HCT116 (cell line): ENCODE results near the gene RBM15B. TPM values are rescaled to one million over a fixed set of nuclear protein-coding genes. Genes with fewer than 3 reads are reported as not detected.

Source experiments
- CTCF ChIP-seq, 3 experiments: fragments of 200-600 bp in 1 of 3; sonication (generic) in 1 of 3; IDR thresholded peaks in 2 of 3; conservative IDR thresholded peaks in 1 of 3; 2 replicates each; pipeline ENCODE4 v1.5.1; 2012 to 2017; ENCODE audit warnings: low read depth in 2 of 3, low read length in 2 of 3, antibody characterized with exemption in 1 of 3, borderline replicate concordance in 1 of 3, control low read depth in 1 of 3, mild to moderate bottlenecking in 1 of 3, mixed read lengths in 1 of 3, mixed run types in 1 of 3, moderate library complexity in 1 of 3; ENCODE audit not compliant: insufficient read depth in 1 of 3
- EZH2 ChIP-seq: fragments of 200-600 bp; sonication (generic); IDR thresholded peaks from 2 replicates; pipeline ENCODE4 v1.6.1; 2017; ENCODE audit warnings: antibody characterized with exemption, mixed run types
- EZH2phosphoT487 ChIP-seq: fragments of 200-600 bp; IDR thresholded peaks from 2 replicates; pipeline ENCODE4 v1.6.1; 2018; ENCODE audit warnings: antibody characterized with exemption, borderline replicate concordance
- FOSL1 ChIP-seq: IDR thresholded peaks from 2 replicates; pipeline ENCODE4 v1.6.1; 2012; ENCODE audit warnings: low read depth
- MAX ChIP-seq: IDR thresholded peaks from 2 replicates; pipeline ENCODE4 v1.6.1; 2012
- POLR2A ChIP-seq: IDR thresholded peaks from 2 replicates; pipeline ENCODE4 v1.7.0; 2011; ENCODE audit warnings: borderline replicate concordance; ENCODE audit not compliant: insufficient read depth, insufficient read length; ENCODE audit errors: extremely low read depth
- SP1 ChIP-seq: IDR thresholded peaks from 2 replicates; pipeline ENCODE4 v1.6.1; 2012; ENCODE audit warnings: low read depth
- YY1 ChIP-seq: IDR thresholded peaks from 2 replicates; pipeline ENCODE4 v1.6.1; 2011; ENCODE audit warnings: low read length, low read depth, moderate library complexity, mild to moderate bottlenecking; ENCODE audit not compliant: insufficient replicate concordance; ENCODE audit errors: extremely low read depth
- ZBTB33 ChIP-seq: IDR thresholded peaks from 2 replicates; pipeline ENCODE4 v1.6.1; 2011; ENCODE audit warnings: mild to moderate bottlenecking, low read length, moderate library complexity; ENCODE audit not compliant: insufficient replicate concordance; ENCODE audit errors: extremely low read depth
- ZFX ChIP-seq: fragments of 450-650 bp; IDR thresholded peaks from 2 replicates; pipeline ENCODE4 v1.6.1; 2017
- ZNF274 ChIP-seq: fragments of 200-500 bp; sonication (Bioruptor generic); IDR thresholded peaks from 2 replicates; pipeline ENCODE4 v1.6.1; 2014; ENCODE audit warnings: mild to moderate bottlenecking, low read depth, low read length, inconsistent platforms
- total RNA-seq: library from RNA; stranded (reverse); gene quantifications from one replicate; pipeline ENCODE4 v1.2.1, GENCODE V29; 2021; ENCODE audit not compliant: unreplicated experiment

Gene RBM15B
- total RNA-seq, 1 experiment from 2014 or later = 24.1 TPM

GRCh38 chr3:51343918-51344687 lies 47.0 kb upstream of the RBM15B start (continued):
- TF ChIP-seq ZBTB33 = no peak
- TF ChIP-seq FOSL1 = peak; percentile 51; the same call in 1 of the 2 replicates
- TF ChIP-seq ZFX = no peak
- TF ChIP-seq CTCF (IDR thresholded peaks at IDR 0.05 in 2 of 3, conservative IDR thresholded peaks at IDR 0.05 in 1 of 3; ENCODE audit: borderline replicate concordance in 1 of 3, insufficient read depth in 1 of 3, low read depth in 2 of 3, low read length in 2 of 3) = no peak
- TF ChIP-seq YY1 = no peak
- no peak for TF ChIP-seq POLR2A
- no peak for TF ChIP-seq ZNF274
- peak; percentile 72 for TF ChIP-seq SP1
- TF ChIP-seq MAX = peak; percentile 69
- TF ChIP-seq EZH2phosphoT487 = no peak
- TF ChIP-seq EZH2 = no peak
